AG04450 (cell line): ENCODE results near the gene HOXA3. TPM values are rescaled to one million over a fixed set of nuclear protein-coding genes. Genes with fewer than 3 reads are reported as not detected.

Source experiments
- CTCF ChIA-PET: fragments of 300-600, 350-600 bp; formaldehyde crosslinking; extraction: SDS; loops from one replicate; lab custom pipeline; 2022; ENCODE audit warnings: antibody characterized with exemption, inconsistent platforms; lab: Charles Lee
- POLR2A ChIA-PET: fragments of 350-600 bp; formaldehyde crosslinking; extraction: SDS; loops from one replicate; lab custom pipeline; 2021; ENCODE audit warnings: antibody characterized with exemption, inconsistent platforms; lab: Yijun Ruan, JAX
- DNase-seq: peaks from one replicate; pipeline ENCODE4 v3.0.0-alpha.2; 2011; ENCODE audit warnings: low read depth, low spot score
- H3K27ac ChIP-seq: one replicate; pipeline ENCODE4 v1.5.1; 2012; ENCODE audit warnings: low read depth, low read length, control low read depth
- H3K27me3 ChIP-seq: one replicate; pipeline ENCODE4 v1.6.0; 2012; ENCODE audit warnings: low read length; ENCODE audit not compliant: control insufficient read depth, insufficient read depth
- H3K4me3 ChIP-seq: 2 replicates; pipeline ENCODE4 v1.5.1; 2011; ENCODE audit warnings: mild to moderate bottlenecking, low read depth, low read length, control low read depth
- H3K9me3 ChIP-seq: 2 replicates; pipeline ENCODE4 v1.5.1; 2012; ENCODE audit warnings: low read length; ENCODE audit not compliant: control insufficient read depth, insufficient read depth
- CTCF ChIP-seq: IDR thresholded peaks from 2 replicates; pipeline ENCODE4 v1.5.1; 2011; ENCODE audit warnings: low read depth, low read length, control low read depth, inconsistent platforms
- polyA plus RNA-seq: library from polyadenylated mRNA; depleted of rRNA; stranded (reverse); fragments of >200 nt; gene quantifications from 2 replicates; pipeline ENCODE4 v1.2.3, GENCODE V29; 2011

Gene HOXA3
- polyA plus RNA-seq, 1 experiment = 1.6 TPM

- no peak for TF ChIP-seq CTCF
- DNase-seq = no peak
- POLR2A ChIA-PET = interaction anchor here (1.1 to 3.3 kb wide), 7 partner anchors 9 to 38 kb away, joined by 3 to 21 read pairs (median 9); partner anchors contain the start of gene HOXA5
- H3K27me3 ChIP-seq = no peaks in the 10 kb centered on the region
- peak overlapping the region; percentile 89 for H3K27ac ChIP-seq
- H3K4me3 ChIP-seq = peak overlapping the region; percentile 52
- CTCF ChIA-PET = interaction anchor here (1.5 to 2.6 kb wide), 5 partner anchors 35 to 252 kb away, joined by 5 to 26 read pairs (median 9); partner anchors contain the start of gene HOXA5
- H3K9me3 ChIP-seq = no peaks in the 10 kb centered on the region
These were observed 46.0 kb downstream of the HOXA3 start for GRCh38 chr7:27106181-27106900.

GRCh38 chr7:27105301-27106031 is 46.9 kb downstream of the HOXA3 start:
- no peak for TF ChIP-seq CTCF
- CTCF ChIA-PET = interaction anchor here (0.5 to 2.6 kb wide), 10 partner anchors 13 to 1367 kb away, joined by 3 to 26 read pairs (median 5); partner anchors contain the start of genes HOXA4 and HOXA5
- Histone ChIP-seq H3K27me3 (no peaks in the 10 kb centered on the region), H3K27ac (peak overlapping the region; percentile 89), H3K4me3 (peak overlapping the region; percentile 11; the same call in 1 of the 2 replicates), H3K9me3 (no peaks in the 10 kb centered on the region)
- POLR2A ChIA-PET = interaction anchor here (0.6 to 3.3 kb wide), 11 partner anchors 8 to 1249 kb away, joined by 3 to 21 read pairs (median 7); partner anchors contain the start of gene HOXA5
- DNase-seq = no peak

- H3K4me3 ChIP-seq = peak overlapping the region; percentile 20
- POLR2A ChIA-PET = interaction anchor here (0.6 to 3.3 kb wide), 9 partner anchors 7 to 1248 kb away, joined by 3 to 21 read pairs (median 9); partner anchors contain the start of gene HOXA5
- no peaks in the 10 kb centered on the region for H3K9me3 ChIP-seq
- DNase-seq = no peak
- H3K27ac ChIP-seq = peak overlapping the region; percentile 89
- CTCF ChIA-PET = interaction anchor here (0.5 to 2.6 kb wide), 10 partner anchors 14 to 1366 kb away, joined by 3 to 26 read pairs (median 4); partner anchors contain the start of genes HOXA4 and HOXA5
- TF ChIP-seq CTCF = no peak
- H3K27me3 ChIP-seq = no peaks in the 10 kb centered on the region
These were observed 47.9 kb downstream of the HOXA3 start for GRCh38 chr7:27104341-27105058.

GRCh38 chr7:27103489-27104226 is 48.7 kb downstream of the HOXA3 start:
- no peak for TF ChIP-seq CTCF
- Histone ChIP-seq H3K4me3 (peak overlapping the region; percentile 70), H3K27me3 (no peaks in the 10 kb centered on the region), H3K9me3 (no peaks in the 10 kb centered on the region), H3K27ac (peak overlapping the region; percentile 89)
- CTCF ChIA-PET = interaction anchor here (0.6 to 2.6 kb wide), 2 partner anchors 249 to 250 kb away, joined by 3 to 26 read pairs; no protein-coding TSS in a partner anchor
- no peak for DNase-seq
- POLR2A ChIA-PET = interaction anchor here (0.7 to 3.3 kb wide), 2 partner anchors 16 to 41 kb away, joined by 3 to 21 read pairs; partner anchors contain the start of gene HOXA5
